H1 (cell line): ENCODE results near the gene RFX3. TPM values are rescaled to one million over a fixed set of nuclear protein-coding genes. Genes with fewer than 3 reads are reported as not detected.

Source experiments
- ASH2L ChIP-seq: fragments of 200-600, 300-600 bp; sonication (generic); IDR thresholded peaks from one replicate; pipeline ENCODE4 v1.7.1; 2017; ENCODE audit warnings: low read length
- NANOG ChIP-seq: IDR thresholded peaks from 2 replicates; pipeline ENCODE4 v1.6.1; 2011; ENCODE audit warnings: low read length, low read depth, mild to moderate bottlenecking, inconsistent platforms; ENCODE audit not compliant: insufficient read depth, poor library complexity, severe bottlenecking
- RNF2 ChIP-seq: fragments of 200-900, 300-1000 bp; sonication (generic); IDR thresholded peaks from 2 replicates; pipeline ENCODE4 v1.7.1; 2016; ENCODE audit warnings: borderline replicate concordance, low read depth, mild to moderate bottlenecking, antibody characterized with exemption, low read length; ENCODE audit not compliant: poor library complexity, severe bottlenecking; ENCODE audit errors: missing control alignments
- SUZ12 ChIP-seq: fragments of 200-600 bp; sonication (generic); IDR thresholded peaks from 2 replicates; pipeline ENCODE4 v1.6.1; 2012; ENCODE audit warnings: mild to moderate bottlenecking, inconsistent platforms, low read length, moderate library complexity, mixed read lengths
- TEAD4 ChIP-seq: IDR thresholded peaks from 2 replicates; pipeline ENCODE4 v1.6.1; 2012; ENCODE audit warnings: low read depth, low read length, inconsistent platforms, mixed read lengths
- polyA plus RNA-seq, 7 experiments: library from polyadenylated mRNA; depleted of rRNA in 3 of 7; stranded (reverse) in 5 of 7; unstranded in 2 of 7; fragments of >200 nt in 5 of 7; fragments of 200-250 nt in 2 of 7; gene quantifications; 1 replicate in 5 of 7; 2 replicates in 1 of 7; 4 replicates in 1 of 7; pipeline versions ENCODE4 v1.2.1 to v1.2.3, GENCODE V29; 2011 to 2013; ENCODE audit warnings: missing spikeins in 2 of 7, mixed read lengths in 2 of 7
- total RNA-seq: library from RNA; stranded (reverse); fragmentation: NEBNext Ultra II Directional; extraction: Animal tissue kit (Norgen Biotek cat#: 25700); gene quantifications from 2 replicates; pipeline ENCODE4 v1.2.1, GENCODE V29; 2021

The RFX3 gene
- total and polyA plus RNA-seq, 2 of the 8 experiments (the other 6 are each of a cell fraction or from before 2014, with no cell fraction given): 4.9 to 22.6 TPM

- no peak for TF ChIP-seq NANOG
- TF ChIP-seq ASH2L: no peak
- TF ChIP-seq RNF2: no peak
- no peak for TF ChIP-seq SUZ12
- no peak for TF ChIP-seq TEAD4
These were observed 25.8 kb downstream of the RFX3 start (continued) for GRCh38 chr9:3500044-3500443.
